ENCODE results near the gene KLHL10.
A peak's percentile ranks its signal among the peaks of the same experiment; 100 is the strongest.
"Not testable (repeated sequence)": the region's sequence is repeated elsewhere in the genome, so short reads cannot be mapped to it uniquely, and the experiment has no call there.

Gene KLHL10

DNA sequence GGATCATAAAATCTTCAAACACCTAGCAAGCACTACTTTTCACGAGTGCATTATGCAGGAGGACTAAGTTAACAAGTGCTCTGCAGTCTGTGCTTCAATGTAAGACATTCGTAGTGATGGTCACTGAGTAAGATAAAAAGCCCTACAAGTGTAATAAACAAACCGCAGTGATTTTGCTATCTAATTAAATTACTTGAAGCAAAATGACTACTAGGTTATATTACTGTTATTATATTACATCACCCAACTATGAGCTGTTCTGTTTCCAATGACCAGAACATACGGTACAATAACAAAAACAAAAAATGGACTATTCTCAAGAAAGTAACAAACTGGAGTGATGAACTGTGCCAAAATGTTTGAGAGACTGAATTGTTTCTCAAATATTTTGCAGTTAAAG is 11.2 kb downstream of the KLHL10 start:
- ATAC-seq (replicated peaks; ENCODE audit: extremely low read depth, poor library complexity, severe bottlenecking) (no peak), DNase-seq (ENCODE audit: low spot score in 2 of 2) (no peak)
- peaks cover 27% of the 10 kb centered on the region for H3K36me3 Mint-ChIP-seq (ENCODE audit: insufficient read depth)
- H3K27ac Mint-ChIP-seq (ENCODE audit: low read depth) = no peak overlapping the region
- no peak overlapping the region for H3K4me3 Mint-ChIP-seq
- no peaks in the 10 kb centered on the region for H3K27me3 Mint-ChIP-seq
- no peaks in the 10 kb centered on the region for H3K9me3 Mint-ChIP-seq
- peaks cover 15% of the 10 kb centered on the region for H3K4me1 Mint-ChIP-seq

DNA sequence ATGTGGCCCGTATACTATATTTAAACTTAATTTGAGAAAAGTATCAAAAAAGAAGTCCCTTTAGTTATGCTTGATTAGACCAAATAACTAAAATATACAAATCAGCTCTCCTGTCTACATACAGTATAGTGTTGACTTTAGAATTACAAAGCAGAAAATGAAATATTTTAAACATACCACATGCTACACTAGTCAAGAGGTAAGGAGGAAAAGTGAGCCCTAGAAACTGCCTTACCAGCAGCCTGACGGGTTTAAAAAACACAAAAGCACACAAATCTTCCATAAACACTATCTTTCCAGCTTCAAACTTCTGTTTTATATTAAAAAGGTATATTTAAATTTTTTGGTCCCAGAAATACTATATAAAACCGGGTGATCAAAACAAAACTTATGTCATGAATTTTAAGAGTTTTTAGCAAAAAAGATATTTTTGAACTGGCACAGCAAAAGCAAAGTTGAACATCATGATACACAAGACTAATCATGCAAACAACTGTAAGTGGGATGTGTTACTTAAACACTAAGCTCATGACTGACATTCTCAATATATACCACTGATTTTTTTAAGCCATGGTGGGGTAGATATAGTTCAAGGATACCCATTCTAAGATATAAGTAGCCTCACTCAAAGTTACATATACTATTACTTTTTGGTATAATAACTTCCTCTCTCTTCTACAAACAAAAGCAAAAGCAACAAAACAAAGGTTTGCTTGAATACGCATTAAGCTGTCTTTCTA is 11.8 kb downstream of the KLHL10 start:
- peaks cover 16% of the 10 kb centered on the region for H3K4me1 Mint-ChIP-seq
- peaks cover 33% of the 10 kb centered on the region for H3K36me3 Mint-ChIP-seq (ENCODE audit: insufficient read depth)
- no peaks in the 10 kb centered on the region for H3K27me3 Mint-ChIP-seq
- DNase-seq (ENCODE audit: low spot score in 2 of 2) (no peak), ATAC-seq (replicated peaks; ENCODE audit: extremely low read depth, poor library complexity, severe bottlenecking) (no peak)
- H3K27ac Mint-ChIP-seq (ENCODE audit: low read depth) = no peak overlapping the region
- H3K4me3 Mint-ChIP-seq = no peak overlapping the region
- no peaks in the 10 kb centered on the region for H3K9me3 Mint-ChIP-seq

DNA sequence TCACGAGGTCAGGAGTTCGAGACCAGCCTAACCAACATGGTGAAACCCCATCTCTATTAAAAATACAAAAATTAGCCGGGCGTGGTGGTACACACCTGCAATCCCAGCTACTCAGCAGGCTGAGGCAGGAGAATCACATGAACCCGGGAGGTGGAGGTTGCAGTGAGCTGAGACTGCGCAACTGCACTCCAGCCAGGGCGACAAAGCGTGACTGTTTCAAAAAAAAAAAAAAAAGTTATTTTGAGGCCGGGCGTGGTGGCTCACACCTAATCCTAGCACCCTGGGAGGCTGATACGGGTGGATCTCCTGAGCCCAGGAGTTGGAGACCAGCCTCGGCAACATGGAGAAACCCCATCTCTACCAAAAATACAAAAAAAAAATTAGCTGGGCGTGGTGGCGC is 13.8 kb downstream of the KLHL10 start:
- peaks cover 26% of the 10 kb centered on the region for H3K4me1 Mint-ChIP-seq
- ATAC-seq (replicated peaks; ENCODE audit: extremely low read depth, poor library complexity, severe bottlenecking); H3K4me3 Mint-ChIP-seq; H3K9me3 Mint-ChIP-seq; DNase-seq (ENCODE audit: low spot score in 2 of 2); H3K27me3 Mint-ChIP-seq; H3K27ac Mint-ChIP-seq (ENCODE audit: low read depth): not testable (repeated sequence)
- H3K36me3 Mint-ChIP-seq (ENCODE audit: insufficient read depth) = peaks cover 44% of the 10 kb centered on the region

DNA sequence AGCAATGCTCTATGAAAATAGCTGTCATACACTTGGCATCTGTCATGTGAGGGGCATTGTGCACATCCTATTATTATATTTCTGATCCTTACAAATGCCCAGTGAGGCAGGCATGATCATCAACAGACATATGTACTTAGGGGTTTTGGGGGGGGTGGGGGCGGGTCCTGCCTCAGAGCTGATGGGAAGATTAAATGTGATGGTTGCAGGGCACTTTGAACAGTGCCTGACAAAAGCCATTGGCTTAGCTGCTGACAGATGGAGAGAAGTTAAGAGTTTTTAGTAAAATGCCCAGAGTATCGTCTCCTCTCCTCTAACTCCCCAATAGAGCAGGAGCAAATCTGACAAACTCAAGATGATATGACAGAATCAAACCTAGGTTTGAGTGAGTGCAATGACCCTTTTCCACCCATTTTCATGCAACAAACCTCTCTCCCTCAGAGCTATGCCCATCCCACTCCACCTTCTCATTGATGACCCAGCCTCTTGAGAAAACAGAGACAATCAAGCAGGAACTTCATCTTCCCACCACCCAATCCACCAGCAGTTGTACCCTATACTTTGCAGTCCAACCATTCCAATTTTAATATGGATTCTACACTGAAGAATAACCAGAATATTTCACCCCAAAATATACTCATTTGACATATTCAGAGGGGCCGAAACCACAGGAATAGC is 22.8 kb downstream of the KLHL10 start:
- DNase-seq (ENCODE audit: low spot score in 2 of 2) = no peak
- no peaks in the 10 kb centered on the region for H3K9me3 Mint-ChIP-seq

DNA sequence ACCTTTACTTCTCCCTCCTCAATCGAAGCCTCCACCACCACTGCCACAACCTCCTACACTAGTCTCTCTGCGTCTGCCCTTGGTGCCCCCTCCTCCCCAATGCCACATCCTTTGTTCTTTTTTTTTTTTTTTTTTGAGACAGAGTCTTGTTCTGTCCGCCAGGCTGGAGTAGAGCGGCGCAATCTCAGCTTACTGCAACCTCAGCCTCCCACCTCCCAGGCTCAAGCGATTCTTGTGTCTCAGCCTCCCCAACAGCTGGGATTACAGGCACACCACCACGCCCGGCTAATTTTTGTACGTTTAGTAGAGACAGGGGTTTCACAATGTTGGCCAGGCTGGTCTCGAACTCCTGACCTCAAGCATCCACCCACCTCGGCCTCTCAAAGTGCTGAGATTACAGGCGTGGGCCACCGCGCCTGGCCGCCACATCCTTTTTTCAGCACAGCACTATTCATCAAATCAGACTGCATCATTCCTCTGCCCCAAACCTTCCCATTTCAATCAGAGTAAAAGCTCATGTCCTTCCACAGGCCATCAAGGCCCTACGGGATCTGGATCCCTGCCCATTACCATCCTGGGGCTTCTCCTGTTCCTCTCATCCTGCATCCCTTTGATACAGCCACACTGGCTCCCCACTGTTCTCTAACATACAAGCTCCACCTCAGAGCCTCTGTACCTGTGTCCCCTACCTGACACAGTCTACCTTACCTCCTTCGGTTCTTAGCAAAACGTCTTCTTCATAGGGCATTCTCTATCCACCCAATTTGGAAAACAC is 25.6 kb downstream of the KLHL10 start:
- peaks cover 19% of the 10 kb centered on the region for H3K4me1 Mint-ChIP-seq
- peak; percentile 30 for ATAC-seq (replicated peaks; ENCODE audit: extremely low read depth, poor library complexity, severe bottlenecking)
- H3K27ac Mint-ChIP-seq (ENCODE audit: low read depth) = no peak overlapping the region
- H3K36me3 Mint-ChIP-seq (ENCODE audit: insufficient read depth) = peaks cover 15% of the 10 kb centered on the region
- H3K27me3 Mint-ChIP-seq = no peaks in the 10 kb centered on the region
- H3K9me3 Mint-ChIP-seq = no peaks in the 10 kb centered on the region
- no peak for DNase-seq (ENCODE audit: low spot score in 2 of 2)
- no peak overlapping the region for H3K4me3 Mint-ChIP-seq

More for the DNA sequence above, 22.8 kb downstream of the KLHL10 start:
- H3K4me1 Mint-ChIP-seq = peaks cover 26% of the 10 kb centered on the region
- no peak for ATAC-seq (replicated peaks; ENCODE audit: extremely low read depth, poor library complexity, severe bottlenecking)
- H3K27ac Mint-ChIP-seq (ENCODE audit: low read depth) = no peak overlapping the region
- H3K36me3 Mint-ChIP-seq (ENCODE audit: insufficient read depth) = peaks cover 12% of the 10 kb centered on the region
- no peak overlapping the region for H3K4me3 Mint-ChIP-seq
- no peaks in the 10 kb centered on the region for H3K27me3 Mint-ChIP-seq

DNA sequence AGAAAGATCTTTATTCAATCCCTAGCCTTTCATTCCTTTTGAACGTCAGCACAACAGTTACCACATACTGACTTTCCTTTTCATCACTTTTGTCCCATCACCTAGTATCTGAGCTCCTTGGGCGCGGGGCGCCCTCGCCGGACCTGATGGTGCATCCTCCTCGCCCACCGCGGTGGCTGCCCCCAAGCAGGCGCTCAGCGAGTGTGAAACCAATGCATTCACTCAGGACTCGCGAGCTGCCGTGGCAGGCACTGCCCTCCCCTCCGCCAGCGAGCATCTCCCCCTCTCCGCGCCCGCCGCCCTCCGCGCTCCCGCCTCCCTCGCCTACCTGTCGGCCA is 26.8 kb downstream of the KLHL10 start:
- Mint-ChIP-seq H3K27ac (ENCODE audit: low read depth) (no peak overlapping the region), H3K27me3 (no peaks in the 10 kb centered on the region), H3K4me1 (peaks cover 19% of the 10 kb centered on the region), H3K4me3 (no peak overlapping the region), H3K36me3 (ENCODE audit: insufficient read depth) (peaks cover 22% of the 10 kb centered on the region), H3K9me3 (no peaks in the 10 kb centered on the region)
- ATAC-seq (replicated peaks; ENCODE audit: extremely low read depth, poor library complexity, severe bottlenecking) = peak; percentile 50
- DNase-seq (ENCODE audit: low spot score in 2 of 2) = no peak

DNA sequence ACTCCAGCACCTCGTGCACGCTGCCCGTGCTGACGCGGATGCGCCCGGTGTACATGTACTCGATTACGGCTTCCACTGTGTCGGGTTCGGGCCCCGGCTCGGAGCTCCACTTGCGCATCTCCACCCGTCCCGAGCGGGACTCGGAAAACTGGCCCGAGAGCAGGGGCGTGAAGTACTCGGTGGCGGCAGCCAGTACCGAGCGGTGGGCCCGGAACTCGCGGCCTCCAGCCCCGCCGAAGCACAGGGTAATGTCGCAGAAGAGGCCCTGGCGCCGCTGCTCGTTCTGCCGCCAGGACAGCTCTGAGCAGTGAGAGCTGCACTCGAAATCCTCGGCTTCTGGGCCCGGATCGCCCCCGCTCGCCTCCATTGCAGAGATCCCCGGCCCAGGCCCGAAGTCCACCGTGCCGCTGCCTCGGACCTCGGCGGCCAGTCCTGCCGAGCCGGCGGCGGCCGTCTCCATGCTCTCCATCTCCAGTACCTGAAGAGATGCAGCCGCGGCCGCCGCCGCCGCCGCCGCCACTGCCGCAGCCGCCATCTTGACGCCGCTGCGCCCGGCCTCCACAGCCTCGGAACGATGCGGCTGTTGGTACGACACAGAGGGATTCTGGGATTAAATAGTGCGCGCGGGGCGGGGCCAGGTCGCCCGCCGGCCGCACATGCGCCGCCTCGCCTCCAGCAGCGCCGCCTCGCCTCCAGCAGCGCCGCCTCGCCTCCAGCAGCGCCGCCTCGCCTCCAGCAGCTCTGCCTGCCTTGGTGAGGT is 27.4 kb downstream of the KLHL10 start, which contains the start of gene KLHL11:
Gene KLHL11, minus strand, starts transcription at position 588 of the 760 bp plus-strand sequence. Its CDS starts 53 bp downstream, at position 535.
- no peak within 1 kb of the TSS for H3K4me3 Mint-ChIP-seq

DNA sequence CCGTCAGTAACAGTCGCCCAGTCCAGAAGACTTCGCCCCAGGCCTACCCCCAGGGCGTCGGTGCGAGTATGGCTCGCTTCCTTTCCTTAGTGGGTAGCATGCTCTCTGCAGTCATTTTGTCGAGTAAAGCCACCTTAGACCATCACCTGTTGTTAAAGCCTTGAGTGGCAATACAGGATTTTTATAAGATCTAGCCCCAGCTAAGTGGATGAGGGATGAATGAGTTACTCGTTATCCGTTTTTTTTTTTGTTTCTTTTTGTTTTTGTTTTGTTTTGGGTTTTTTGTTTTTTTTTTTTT is 27.9 kb downstream of the KLHL10 start:
- ATAC-seq (replicated peaks; ENCODE audit: extremely low read depth, poor library complexity, severe bottlenecking) (peak; percentile 4), DNase-seq (ENCODE audit: low spot score in 2 of 2) (no peak)
- no peaks in the 10 kb centered on the region for H3K27me3 Mint-ChIP-seq
- peaks cover 22% of the 10 kb centered on the region for H3K36me3 Mint-ChIP-seq (ENCODE audit: insufficient read depth)
- H3K4me3 Mint-ChIP-seq = no peak overlapping the region
- no peaks in the 10 kb centered on the region for H3K9me3 Mint-ChIP-seq
- H3K27ac Mint-ChIP-seq (ENCODE audit: low read depth) = no peak overlapping the region
- H3K4me1 Mint-ChIP-seq = peaks cover 16% of the 10 kb centered on the region

More for the DNA sequence above, 27.4 kb downstream of the KLHL10 start, which contains the start of gene KLHL11:
- Mint-ChIP-seq H3K36me3 (ENCODE audit: insufficient read depth) (peaks cover 22% of the 10 kb centered on the region), H3K9me3 (no peaks in the 10 kb centered on the region), H3K4me1 (peaks cover 19% of the 10 kb centered on the region), H3K27me3 (no peaks in the 10 kb centered on the region), H3K27ac (ENCODE audit: low read depth) (no peak within 1 kb of the TSS)
- ATAC-seq (replicated peaks; ENCODE audit: extremely low read depth, poor library complexity, severe bottlenecking) (peak; percentile 89), DNase-seq (ENCODE audit: low spot score in 2 of 2) (peak; percentile 76 to 81)

DNA sequence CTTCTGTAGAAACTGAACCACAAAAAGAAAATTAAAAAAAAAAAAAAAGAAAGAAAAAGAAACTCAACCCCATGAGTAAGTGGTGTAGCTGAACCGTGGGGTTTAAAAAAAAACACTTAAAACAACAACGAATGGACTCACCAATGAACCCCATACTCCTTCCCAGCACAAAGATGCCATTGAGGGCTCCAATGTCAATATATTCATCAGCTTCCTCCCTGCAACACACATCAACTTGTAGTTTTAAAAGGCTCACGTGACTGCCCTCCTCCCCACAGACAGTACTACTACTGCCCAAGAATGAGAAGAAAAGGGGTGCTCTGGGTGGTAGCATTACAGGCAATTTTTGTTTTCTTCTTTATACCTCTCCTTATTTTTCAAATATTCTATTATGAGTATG is 30.9 kb downstream of the KLHL10 start:
- H3K4me3 Mint-ChIP-seq = no peak overlapping the region
- H3K9me3 Mint-ChIP-seq = no peaks in the 10 kb centered on the region
- H3K4me1 Mint-ChIP-seq = no peaks in the 10 kb centered on the region
- H3K27ac Mint-ChIP-seq (ENCODE audit: low read depth) = no peak overlapping the region
- DNase-seq (ENCODE audit: low spot score in 2 of 2) (no peak), ATAC-seq (replicated peaks; ENCODE audit: extremely low read depth, poor library complexity, severe bottlenecking) (no peak)
- peaks cover 32% of the 10 kb centered on the region for H3K36me3 Mint-ChIP-seq (ENCODE audit: insufficient read depth)
- H3K27me3 Mint-ChIP-seq = no peaks in the 10 kb centered on the region

DNA sequence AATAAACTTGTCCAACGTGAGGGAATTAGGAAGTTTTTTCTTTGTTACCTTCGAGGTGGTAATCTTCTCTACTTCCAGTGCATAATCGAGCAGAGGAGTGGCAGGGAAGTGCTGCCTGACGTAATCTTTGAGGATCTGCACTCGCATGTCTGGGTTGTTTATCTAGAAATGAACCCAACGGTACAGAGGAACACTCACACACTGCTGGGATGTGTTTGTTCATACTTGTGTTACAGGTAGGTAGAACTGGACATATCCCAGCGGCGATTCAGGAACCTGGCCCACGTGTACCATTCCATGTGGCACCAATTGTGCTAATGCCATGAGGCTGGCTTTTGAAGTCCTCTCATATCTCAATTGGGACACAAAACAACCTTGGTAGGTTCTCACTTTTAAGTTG is 31.8 kb downstream of the KLHL10 start:
- H3K27me3 Mint-ChIP-seq = no peaks in the 10 kb centered on the region
- no peaks in the 10 kb centered on the region for H3K4me1 Mint-ChIP-seq
- no peak overlapping the region for H3K27ac Mint-ChIP-seq (ENCODE audit: low read depth)
- no peaks in the 10 kb centered on the region for H3K9me3 Mint-ChIP-seq
- no peak overlapping the region for H3K4me3 Mint-ChIP-seq
- ATAC-seq (replicated peaks; ENCODE audit: extremely low read depth, poor library complexity, severe bottlenecking) = no peak
- DNase-seq (ENCODE audit: low spot score in 2 of 2) = no peak
- peaks cover 33% of the 10 kb centered on the region for H3K36me3 Mint-ChIP-seq (ENCODE audit: insufficient read depth)

DNA sequence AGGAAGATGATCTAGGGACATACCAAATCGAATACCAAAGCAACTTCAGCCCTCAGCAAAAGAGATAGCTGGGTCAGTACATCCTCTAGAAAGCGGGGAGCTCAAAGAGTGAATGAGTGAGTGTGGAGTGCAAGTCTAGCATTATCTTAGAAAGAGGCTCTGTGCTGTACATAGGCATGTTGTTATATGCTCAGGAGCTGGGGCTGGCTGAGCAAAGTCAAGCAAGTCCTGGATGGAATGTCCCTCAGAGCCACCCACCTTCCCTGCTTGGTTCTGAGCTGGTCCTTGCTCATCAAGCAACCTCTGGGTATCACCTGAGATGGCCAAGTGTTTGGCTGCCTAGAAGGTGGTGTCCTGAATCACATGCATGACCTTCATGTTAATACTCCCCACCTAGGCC is 32.5 kb downstream of the KLHL10 start:
- Mint-ChIP-seq H3K4me3 (no peak overlapping the region), H3K36me3 (ENCODE audit: insufficient read depth) (peaks cover 38% of the 10 kb centered on the region), H3K27me3 (no peaks in the 10 kb centered on the region), H3K9me3 (no peaks in the 10 kb centered on the region), H3K4me1 (no peaks in the 10 kb centered on the region), H3K27ac (ENCODE audit: low read depth) (no peak overlapping the region)
- DNase-seq (ENCODE audit: low spot score in 2 of 2) (no peak), ATAC-seq (replicated peaks; ENCODE audit: extremely low read depth, poor library complexity, severe bottlenecking) (no peak)

DNA sequence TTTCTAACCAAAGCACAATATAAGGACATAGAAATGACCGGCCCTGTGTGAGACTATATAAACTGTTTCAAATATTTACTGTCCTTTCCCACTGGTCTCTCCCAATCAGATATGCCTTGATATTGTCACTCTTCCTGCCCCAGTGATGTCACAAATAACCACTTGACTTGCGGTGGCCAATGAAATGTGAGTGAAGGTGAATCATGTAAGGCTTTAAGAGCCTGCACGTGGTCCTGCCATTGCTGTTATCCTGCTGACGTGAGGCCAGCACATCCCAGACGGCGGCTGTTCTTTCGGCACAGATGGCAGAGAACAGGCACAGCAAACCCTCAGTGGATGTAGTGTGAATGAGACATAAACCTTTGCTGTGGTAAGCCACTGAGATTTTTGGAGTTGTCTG is 33.0 kb downstream of the KLHL10 start:
- Mint-ChIP-seq H3K4me3 (no peak overlapping the region), H3K36me3 (ENCODE audit: insufficient read depth) (peaks cover 37% of the 10 kb centered on the region), H3K4me1 (no peaks in the 10 kb centered on the region), H3K27me3 (no peaks in the 10 kb centered on the region), H3K9me3 (no peaks in the 10 kb centered on the region), H3K27ac (ENCODE audit: low read depth) (no peak overlapping the region)
- ATAC-seq (replicated peaks; ENCODE audit: extremely low read depth, poor library complexity, severe bottlenecking) (no peak), DNase-seq (ENCODE audit: low spot score in 2 of 2) (no peak)

Data from central memory CD8-positive, alpha-beta T cell (primary cell).